ENCODE measurements around the gene TAF12.

DNA sequence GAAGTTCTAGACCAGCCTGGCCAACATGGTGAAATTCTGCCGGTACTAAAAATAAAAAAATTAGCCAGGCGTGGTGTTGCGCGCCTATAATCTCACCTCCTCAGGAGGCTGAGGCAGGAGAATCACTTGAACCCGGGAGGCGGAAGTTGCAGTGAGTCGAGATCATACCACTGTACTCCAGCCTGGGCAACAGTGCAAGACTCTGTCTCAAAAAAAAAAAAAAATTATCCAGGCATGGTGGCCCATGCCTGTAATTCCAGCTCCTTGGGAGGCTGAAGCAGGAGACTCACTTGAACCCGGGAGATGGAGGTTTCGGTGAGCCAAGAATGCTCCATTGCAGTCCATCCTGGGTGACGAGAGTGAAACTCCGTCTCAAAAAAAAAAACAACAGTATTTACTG lies 69.3 kb downstream of the TAF12 start:
- TF ChIP-seq, protein P1, sequence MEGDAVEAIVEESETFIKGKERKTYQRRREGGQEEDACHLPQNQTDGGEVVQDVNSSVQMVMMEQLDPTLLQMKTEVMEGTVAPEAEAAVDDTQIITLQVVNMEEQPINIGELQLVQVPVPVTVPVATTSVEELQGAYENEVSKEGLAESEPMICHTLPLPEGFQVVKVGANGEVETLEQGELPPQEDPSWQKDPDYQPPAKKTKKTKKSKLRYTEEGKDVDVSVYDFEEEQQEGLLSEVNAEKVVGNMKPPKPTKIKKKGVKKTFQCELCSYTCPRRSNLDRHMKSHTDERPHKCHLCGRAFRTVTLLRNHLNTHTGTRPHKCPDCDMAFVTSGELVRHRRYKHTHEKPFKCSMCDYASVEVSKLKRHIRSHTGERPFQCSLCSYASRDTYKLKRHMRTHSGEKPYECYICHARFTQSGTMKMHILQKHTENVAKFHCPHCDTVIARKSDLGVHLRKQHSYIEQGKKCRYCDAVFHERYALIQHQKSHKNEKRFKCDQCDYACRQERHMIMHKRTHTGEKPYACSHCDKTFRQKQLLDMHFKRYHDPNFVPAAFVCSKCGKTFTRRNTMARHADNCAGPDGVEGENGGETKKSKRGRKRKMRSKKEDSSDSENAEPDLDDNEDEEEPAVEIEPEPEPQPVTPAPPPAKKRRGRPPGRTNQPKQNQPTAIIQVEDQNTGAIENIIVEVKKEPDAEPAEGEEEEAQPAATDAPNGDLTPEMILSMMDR (IDR thresholded peaks at IDR 0.05 in 8 of 11, conservative IDR thresholded peaks at IDR 0.05 in 3 of 11) = no peak
- TF ChIP-seq POLR2A (IDR thresholded peaks at IDR 0.05) (no peak), POLR2AphosphoS5 (IDR thresholded peaks at IDR 0.05) (no peak)

Measured in spleen (tissue), 7 donors.